Measurements from ENCODE around the gene BCKDHA. TPM values are rescaled to one million over a fixed set of nuclear protein-coding genes. Genes with fewer than 3 reads are reported as not detected.

BCKDHA gene
- 10 to 100 TPM; 17.3 to 20.4 TPM for total RNA-seq
- long read RNA-seq, transcript BCKDHA-201 (9 exons, 2,103 nt), result major isoform, 29 of 41 reads
- long read RNA-seq, partial matches to known transcripts, result 1 of 41 reads
- long read RNA-seq, other reads (novel, unspliced or antisense), result 11 of 41 reads

DNA sequence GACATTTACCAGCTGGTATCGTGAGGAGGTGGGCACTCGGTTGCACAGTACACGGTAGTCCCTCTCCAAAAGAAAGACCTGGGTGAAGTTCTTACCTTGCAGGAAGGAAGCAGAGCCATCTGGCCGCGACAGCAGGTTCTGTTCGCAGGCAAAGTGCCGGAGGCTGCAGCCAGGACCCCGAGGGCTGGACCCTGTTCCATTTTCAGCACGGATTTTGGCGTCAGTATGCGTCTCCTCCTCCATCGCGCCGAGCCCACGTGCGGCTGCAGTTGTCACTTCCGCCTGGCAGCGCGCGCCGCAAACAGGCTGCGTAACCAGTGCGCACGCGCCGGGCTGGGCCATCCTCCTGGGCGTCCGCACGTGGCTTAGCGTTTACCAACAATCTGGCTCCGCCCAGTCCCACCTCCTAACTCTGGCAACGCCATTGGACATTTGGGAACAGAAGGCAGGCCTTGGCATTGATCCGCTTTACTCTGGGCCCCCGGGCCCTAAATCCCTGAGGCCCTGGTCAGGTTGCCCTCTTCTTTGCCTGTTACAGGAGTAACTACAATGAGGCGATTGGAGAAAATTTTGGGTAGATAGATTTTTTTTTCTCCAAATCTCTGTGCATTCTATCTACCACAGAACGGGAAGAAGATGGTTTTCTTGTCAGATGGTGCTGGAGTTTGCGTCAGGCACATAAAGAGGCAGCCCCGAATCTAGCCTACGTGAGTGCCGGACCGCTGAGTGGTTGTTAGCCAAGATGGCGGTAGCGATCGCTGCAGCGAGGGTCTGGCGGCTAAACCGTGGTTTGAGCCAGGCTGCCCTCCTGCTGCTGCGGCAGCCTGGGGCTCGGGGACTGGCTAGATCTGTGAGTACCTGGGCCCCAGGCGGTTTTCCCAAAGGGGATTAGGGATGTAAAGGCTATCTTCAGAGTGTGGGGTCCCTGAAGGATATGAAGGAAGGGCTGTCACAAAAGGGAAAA lies at the start of gene BCKDHA, which contains the start of gene EXOSC5:
Gene BCKDHA, plus strand, starts transcription at position 733 of the 964 bp plus-strand sequence. Its CDS starts 10 bp downstream, at position 743.
Gene EXOSC5, minus strand, starts transcription at position 274 of the 964 bp plus-strand sequence. Its CDS starts 31 bp downstream, at position 243.
- ATAC-seq (peak; percentile 99), DNase-seq (peak; percentile 100)
- intact Hi-C loops (cut with DNase I, micrococcal nuclease), result no loop called here

DNA sequence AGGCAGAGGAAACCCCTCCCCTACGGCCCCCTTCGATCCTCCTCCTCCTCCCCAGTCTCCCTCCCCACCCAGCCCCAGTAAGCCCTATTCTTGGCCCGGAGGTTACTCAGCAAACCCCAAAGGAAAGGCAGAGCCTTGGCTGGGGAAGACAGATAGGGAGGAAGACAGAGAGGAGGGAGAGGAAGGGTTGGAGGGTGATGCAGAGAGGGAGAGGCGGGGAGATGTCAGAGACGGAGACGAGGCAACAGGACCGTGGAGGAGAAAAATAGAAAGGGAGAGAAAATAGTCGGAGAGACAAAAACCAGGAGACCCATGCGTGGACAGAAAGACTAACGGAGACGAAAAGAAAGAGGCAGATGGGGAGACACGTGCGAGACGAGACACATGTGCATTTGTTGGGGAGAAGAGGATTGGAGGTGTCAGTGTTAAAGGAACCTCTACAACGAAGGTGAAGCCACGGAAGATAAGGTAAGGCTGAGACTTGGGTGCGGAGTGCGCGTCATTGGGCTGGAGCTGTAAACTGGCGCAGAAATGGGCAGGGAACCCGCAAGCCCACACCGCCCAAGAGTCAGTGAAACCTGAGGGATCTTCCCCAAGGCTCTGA lies 46.8 kb upstream of the BCKDHA start:
- intact Hi-C loops (cut with DNase I, micrococcal nuclease), result no loop called here
- ATAC-seq, result peak; percentile 31
- DNase-seq, result no peak

DNA sequence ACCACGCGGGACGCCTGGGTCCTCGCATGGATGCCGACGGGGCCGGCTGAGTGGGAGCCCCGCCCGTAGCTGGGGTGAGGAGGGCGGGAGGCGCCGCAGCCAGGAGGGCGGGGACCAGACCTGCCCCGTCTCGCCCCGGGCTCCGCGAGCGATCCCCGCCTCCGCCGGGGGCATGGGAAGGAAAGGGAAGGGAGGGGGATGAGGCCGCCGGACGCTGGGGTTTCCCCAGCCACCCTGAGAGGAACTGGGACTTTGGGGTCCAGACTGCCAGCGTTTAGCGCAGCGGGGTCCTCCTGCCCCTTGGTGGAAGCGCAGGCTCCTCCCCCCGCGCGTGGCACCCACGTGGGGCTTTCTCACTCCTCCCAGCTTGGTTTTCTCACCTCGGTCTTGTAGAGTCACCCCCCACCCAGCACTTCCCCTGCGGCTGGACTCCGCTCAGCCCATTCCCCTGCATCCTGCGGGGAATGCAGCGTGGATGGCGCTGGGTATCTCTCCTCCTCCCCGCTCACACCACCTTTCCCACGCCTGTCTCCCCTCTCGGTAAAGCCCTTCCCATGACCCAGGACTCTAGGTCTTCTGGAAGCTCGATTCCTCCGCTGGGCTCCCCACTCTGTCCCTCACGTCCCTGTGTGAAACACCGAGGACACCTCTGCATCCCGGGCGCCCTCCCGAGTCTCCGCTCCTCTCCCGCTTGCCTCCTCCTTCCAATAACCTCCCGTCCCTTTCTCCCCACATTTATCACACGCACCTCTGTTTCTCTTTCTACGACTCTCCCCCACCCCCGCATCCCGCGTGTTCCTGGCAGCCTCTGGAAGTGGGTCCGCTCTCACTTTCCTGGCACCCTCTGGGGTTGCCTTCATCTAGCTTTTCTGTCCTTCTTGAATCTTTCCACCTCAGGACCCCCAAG lies 46.0 kb upstream of the BCKDHA start:
- intact Hi-C loops (cut with DNase I, micrococcal nuclease), result no loop called here
- ATAC-seq (peak; percentile 74), DNase-seq (peak; percentile 65 to 79)

DNA sequence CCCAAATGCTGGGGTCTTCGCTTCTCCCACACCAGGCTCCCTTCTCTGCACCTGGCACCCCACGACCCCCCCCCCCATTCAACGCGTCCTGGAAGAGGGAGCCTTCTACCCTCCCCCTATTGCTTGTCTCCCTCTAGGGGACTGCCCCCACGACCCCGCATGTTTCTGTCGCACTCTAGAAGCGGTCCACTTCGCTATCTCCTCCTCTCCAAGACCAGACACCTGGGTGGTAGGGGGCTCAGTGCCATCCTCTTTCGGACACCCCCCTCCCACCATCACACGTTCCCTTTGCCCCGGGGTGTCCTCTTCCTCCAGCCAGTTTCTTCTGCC lies 45.4 kb upstream of the BCKDHA start:
- no peak for DNase-seq
- no peak for ATAC-seq
- intact Hi-C loops (cut with DNase I, micrococcal nuclease), result no loop called here

DNA sequence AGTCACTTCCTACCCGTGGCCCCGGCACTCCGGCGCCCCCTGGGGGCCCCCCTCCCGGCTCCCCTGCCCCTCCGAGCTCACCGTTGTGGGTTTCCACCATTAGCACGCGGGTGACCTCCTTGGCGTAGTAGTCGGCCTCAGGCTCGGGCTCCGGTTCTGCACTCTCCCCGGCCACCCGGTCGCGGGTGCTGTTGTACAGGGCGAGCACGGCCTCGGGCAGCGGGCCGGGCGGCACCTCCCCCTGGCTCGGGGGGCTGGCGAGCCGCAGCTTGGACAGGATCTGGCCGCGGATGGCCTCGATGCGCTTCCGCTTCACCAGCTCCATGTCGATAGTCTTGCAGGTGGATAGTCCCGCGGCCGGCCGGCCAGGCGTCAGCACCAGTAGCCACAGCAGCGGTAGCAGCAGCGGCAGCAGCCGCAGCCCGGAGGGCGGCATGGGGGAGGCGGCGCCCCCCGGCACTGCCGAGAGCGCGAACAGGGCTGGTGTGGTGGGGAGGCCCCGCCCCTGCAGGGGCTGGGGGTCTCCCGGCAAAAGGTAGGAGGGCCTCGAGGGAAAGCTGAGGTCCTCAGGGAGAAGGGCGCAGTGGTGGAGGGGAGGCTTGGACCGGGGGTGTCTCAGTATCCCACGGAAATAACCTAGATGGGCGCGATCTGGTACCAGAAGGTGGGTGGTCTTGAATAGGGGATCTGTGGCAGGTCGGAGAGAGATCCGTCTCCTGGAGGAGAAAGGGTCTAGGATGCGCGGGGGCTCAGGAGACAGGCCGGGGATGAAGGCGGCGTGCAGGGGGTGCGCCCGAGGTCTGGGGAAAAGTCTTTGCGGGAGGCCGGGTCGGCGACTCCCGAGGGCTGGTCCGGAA lies 44.8 kb upstream of the BCKDHA start:
- intact Hi-C loops (cut with DNase I, micrococcal nuclease), result no loop called here
- DNase-seq (peak in 1 of 2 donors; percentile 78), ATAC-seq (peak; percentile 27)

DNA sequence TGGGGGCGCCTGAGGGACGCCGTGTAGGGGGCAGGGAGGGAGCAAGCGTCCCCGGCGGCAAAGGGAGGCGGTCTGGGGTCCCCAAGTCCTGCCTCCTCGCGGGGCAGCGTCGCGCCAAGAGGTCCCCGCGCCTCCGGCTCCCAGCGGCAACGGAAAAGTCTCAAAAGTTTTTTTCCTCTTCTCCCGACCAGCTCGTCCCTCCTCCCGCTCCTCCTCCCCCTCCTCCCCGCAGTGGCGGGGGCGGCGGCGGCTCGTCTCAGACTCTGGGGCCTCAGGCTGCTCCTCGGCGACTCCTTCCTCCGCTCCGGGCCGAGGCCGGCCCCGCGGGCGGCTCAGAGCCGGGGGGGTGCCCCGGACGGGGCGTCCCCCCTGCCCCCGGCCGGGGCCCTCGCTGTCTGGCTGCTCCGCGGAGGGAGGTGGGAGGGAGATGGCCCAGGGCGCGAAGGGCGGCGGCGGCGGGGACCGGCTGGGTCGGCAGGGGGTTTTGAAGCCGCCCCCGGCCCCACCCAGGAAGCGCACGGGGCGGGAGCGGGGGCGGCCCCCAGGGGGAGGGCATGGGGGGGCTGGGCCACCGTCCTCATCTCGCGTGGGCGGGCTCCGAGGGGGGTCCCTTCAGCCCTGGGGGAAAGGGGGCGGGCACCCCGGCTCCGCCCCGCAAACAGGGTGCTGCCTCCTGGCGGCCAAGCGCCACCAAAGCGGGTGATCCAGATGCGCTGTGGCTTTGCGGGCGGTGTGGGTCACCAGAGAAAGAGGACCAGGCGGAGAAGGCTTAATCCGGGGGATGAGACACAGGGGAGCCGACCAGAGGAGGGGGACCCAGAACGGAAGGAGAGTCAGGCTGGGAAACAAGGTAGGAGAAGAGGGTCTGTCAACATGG lies 43.9 kb upstream of the BCKDHA start, which contains the start of gene TGFB1:
Gene TGFB1, minus strand, starts transcription at position 457 of the 877 bp plus-strand sequence. CDS start 878 bp downstream, outside the sequence.
- intact Hi-C loops (cut with DNase I, micrococcal nuclease), result no loop called here
- ATAC-seq, result peak; percentile 62
- peak; percentile 84 to 88 for DNase-seq

DNA sequence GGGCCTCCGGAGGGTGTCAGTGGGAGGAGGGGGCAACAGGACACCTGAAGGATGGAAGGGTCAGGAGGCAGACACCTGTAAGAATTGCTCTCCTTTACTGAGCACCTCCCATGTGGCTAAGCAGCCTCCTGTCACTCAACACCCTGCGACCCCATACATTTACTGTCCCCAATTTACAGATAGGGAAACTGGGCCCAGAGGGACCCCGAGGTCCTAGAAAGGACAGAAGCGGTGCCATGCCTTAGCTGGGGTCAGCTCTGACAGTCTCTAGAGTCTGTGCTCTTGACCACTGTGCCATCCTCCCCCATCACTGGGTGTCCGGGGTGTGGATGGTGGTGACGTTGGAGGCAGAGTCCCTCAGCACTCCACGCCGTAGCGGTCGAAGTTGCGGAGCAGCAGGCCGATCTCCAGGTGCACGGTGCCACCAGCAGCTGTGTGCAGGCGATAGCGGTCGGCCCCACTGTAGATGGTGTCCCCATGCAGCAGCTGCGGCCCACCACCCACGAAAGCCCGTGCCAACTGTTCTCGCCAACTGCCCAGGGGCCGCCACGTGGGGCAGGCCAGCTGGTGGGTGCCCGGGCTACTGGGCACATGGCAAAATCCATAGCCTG lies 43.2 kb upstream of the BCKDHA start:
- no peak for ATAC-seq
- intact Hi-C loops (cut with DNase I, micrococcal nuclease), result no loop called here
- peak in 1 of 2 donors; percentile 33 for DNase-seq

DNA sequence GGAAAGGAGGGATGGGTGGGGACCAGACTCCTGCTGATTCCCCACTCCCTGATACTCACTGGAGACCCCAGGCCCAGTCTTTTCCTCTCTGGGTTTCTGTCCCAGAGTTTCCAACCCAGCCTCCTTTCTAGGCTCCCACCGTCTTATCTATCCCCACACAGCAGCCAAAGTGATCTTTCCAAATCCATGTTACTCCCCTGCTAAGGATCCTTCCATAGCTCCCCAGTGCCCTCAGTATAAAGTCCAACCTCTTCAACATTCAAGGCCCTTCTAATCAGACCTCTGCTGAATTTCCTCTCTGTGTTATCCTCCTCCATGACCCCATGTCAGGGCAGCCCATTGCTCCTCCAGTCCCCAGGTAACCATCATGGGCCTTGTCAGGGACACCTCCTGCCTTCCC lies 42.6 kb upstream of the BCKDHA start:
- DNase-seq (no peak), ATAC-seq (no peak)
- intact Hi-C loops (cut with DNase I, micrococcal nuclease), result no loop called here

DNA sequence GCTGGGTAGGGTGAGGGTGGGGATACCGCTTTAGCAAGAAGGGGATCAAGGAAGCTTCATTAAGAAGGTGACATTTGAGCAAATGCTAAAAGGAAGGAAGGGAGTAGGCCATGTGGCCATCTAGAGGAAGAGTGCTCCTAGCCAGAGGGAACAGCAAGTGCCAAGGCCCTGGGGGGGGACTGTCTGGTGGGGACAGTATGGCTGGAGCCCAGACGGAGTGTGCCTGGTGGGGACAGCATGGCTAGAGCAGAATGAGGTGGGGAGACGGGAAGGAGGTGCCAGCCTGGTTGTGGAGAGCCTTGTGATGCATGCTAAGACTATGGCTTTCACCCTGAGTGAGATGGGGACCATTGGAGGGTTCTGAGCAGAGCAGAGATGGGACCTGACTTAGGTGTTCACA lies 41.8 kb upstream of the BCKDHA start:
- intact Hi-C loops (cut with DNase I, micrococcal nuclease), result no loop called here
- DNase-seq, result no peak
- no peak for ATAC-seq

DNA sequence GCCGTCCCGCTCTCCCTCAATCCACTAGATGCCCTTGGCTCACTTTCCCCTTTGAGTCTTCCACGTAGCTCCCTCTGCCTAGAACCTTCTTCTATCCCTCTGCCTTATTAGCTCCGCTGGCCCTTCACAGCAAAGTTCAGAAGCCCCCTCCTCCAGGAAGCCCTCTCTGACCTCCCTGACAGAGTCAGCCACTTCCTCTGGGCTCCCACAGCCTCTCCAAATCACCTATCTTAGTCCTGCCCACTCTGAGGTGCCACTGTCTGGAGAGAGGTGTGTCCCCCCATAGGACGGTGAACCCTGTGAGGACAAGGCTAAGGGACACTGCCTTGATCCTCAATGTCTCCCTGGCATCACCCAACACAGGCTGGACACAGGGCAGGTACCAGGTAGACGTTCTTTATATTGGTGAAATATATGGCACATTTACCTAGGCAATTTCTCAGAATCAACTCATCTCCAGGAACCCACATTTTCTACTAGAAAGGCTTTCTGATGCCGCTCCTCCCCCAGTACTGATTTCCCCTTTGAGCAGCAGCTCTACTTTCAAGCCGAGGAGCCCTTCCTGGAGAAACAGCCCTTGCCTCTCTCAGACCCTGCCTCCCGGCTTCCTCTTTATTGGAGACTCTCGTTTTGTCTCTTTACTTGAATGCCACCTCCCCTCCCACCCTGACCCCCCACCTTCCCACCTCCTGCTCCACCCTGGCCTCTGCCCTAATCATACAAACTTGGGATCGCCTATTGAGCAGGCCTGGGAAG lies 40.5 kb upstream of the BCKDHA start:
- no peak for DNase-seq
- intact Hi-C loops (cut with DNase I, micrococcal nuclease), result no loop called here
- no peak for ATAC-seq

DNA sequence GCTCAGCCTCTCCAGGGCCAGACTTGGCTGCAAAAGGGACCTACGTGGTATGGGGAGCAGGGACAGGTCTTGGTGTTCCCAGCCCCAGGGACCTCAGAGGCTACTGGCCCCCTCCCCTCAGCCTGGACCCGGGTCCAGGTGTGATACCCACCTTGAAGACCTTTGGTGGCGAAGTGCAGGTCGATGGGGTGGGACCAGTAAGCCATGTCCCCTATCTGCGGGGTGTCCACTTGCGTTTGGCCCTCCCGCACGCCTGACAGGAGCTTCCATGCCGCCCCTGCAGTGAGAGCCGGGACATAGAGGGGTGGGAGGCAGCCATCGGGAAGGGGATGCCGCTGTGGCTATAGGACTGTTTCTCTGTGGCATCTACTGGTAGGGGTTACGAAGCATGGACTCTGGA lies 39.9 kb upstream of the BCKDHA start:
- DNase-seq (no peak), ATAC-seq (no peak)
- intact Hi-C loops (cut with DNase I, micrococcal nuclease), result no loop called here

DNA sequence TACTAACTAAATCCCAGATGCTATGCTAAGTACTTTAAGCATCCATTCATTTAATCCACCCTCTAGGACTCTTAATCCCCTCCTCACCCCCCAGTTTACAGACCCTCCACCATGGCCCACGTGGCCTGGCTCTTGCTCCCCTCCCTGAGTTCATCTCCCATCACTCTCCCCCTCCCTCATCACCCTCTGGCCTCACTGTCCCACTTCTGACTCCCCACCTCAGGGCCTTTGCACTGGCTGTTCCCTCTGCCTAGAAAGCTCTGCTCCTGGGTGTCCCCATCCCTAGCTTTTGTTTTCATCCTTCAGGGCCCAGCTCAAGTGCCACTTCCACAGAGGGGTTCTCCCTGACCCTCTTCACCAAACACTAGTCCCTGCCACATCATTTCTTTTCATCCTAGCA lies 37.9 kb upstream of the BCKDHA start:
- DNase-seq (no peak), ATAC-seq (no peak)
- intact Hi-C loops (cut with DNase I, micrococcal nuclease), result no loop called here

DNA sequence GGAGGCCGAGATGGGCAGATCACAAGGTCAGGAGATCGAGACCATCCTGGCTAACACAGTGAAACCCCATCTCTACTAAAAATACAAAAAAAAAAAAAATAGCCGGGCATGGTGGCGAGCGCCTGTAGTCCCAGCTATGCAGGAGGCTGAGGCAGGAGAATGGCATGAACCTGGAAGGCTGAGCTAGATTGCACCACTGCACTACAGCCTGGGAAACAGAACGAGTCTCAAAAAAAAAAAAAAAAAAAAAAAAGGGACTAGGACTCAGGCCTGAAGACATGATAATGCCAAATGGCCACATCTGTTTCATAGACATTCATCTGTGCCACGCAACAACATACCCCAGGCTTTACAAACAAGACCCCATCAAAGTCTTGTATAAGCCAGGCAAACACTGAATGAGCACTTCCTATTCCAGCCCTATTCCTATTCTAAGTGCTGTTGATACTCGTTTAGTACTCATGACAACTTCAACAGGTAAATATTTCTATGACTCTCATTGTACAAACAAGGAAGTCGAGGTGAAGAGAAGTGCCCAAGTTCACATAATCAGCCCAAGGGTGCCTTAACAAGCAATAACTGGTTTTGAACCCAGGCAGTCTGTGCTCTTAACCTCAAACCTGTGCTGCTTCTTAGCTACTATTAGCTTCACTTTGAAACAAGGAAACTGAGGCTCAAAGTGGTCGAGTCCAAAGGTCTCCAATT lies 35.3 kb upstream of the BCKDHA start:
- DNase-seq (no peak), ATAC-seq (peak; percentile 62)
- intact Hi-C loops (cut with DNase I, micrococcal nuclease), result no loop called here

DNA sequence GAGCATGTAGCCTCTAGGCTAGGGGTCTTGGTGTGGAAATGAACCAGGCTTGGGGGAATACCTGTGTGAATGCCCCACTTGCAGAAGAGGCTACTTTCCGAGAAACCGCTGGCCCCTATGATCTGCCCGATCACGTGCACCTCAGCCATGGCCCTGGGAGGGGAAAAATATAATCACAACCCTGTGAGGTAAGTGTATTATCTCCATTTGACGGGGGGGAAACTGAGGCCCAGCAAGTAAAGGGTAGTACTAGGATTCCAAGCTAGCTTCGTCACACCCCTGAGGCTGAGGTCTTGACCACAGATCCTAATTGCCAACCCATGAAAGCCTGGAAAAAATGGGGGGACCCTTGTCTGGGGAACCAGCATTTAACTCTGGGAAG lies 34.3 kb upstream of the BCKDHA start:
- ATAC-seq (no peak), DNase-seq (peak in 1 of 2 donors; percentile 30)
- intact Hi-C loops (cut with DNase I, micrococcal nuclease), result no loop called here

DNA sequence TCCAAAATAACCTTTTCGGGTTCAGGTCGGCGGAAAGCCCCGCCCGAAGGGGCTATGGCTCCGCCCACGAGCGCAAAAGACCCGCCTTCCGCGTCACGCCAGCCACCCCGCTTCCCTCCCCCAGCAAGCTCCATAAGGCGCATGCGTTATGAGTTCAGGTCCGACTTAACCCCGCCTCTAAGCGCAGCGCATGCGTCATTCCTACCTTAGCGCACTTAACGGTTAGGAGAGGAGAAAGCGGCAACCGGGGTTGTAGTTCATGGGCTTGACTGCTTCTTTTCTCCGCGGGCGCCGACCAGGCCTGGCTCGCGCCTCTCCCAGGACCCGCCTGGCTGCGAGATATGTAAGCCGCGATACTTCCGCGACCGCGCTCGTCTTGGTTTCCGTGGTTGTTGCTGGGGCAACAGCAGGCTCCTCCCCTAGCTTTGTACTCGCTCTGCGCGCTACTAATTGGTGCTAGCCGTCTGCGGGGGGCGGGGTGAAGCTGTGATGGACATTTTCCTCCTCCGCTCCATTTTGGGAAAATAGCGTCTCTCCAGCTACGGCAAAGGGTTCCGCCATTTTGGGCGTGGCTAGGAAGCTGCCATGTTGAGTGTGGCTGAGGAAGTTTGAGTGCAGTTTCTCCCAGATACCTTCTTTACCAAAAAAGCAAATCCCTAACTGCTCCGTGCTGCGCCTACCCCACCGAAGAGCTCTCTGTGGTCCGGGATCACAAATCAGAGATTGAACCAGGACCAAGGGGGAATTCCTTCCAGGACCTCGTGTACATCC lies 33.7 kb upstream of the BCKDHA start, which contains the start of gene B9D2:
Gene B9D2, minus strand, starts transcription at position 397 of the 771 bp plus-strand sequence. CDS start 630 bp downstream, outside the sequence.
- ATAC-seq, result peak; percentile 89
- intact Hi-C loops (cut with DNase I, micrococcal nuclease), result no loop called here
- peak; percentile 99 for DNase-seq

Data from left colon (tissue), 2 donors.